ENCODE measurements around the gene H3-3A. TPM values are rescaled to one million over a fixed set of nuclear protein-coding genes. Genes with fewer than 3 reads are reported as not detected.

The H3-3A gene
- total and polyA plus RNA-seq, 2 of the 8 experiments (the other 6 are each of a cell fraction or from before 2014, with no cell fraction given), result 1,157 to 1,223 TPM

DNA sequence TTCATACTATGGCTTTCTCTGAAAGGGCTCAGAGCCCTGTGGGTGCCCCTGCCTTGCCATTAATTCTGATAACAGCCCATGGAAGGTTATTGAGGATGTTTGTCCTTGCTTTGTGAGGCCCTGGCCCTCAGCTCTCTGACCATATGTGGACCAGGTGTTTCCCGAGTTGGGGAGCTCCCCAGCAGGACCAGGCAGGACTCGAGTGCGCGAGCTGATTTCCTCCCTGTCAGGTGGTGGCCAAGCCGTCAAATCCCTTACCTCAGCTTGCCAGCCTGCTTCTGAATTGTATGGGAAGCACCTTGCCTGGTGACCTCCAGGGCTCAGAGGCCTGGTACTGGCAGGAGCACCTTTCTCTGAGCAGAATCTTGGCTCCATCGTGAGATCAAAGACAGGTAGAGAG, 45.4 kb upstream of the H3-3A start (continued):
- TF ChIP-seq RFX5 (IDR thresholded peaks at IDR 0.05; ENCODE audit: borderline replicate concordance, low read depth, low read length) (no peak), SAP30 (IDR thresholded peaks at IDR 0.05; ENCODE audit: insufficient read depth, insufficient replicate concordance, low read length) (no peak), MAFK (IDR thresholded peaks at IDR 0.05; ENCODE audit: low read depth, low read length) (no peak)
- TF ChIP-seq, protein P1, sequence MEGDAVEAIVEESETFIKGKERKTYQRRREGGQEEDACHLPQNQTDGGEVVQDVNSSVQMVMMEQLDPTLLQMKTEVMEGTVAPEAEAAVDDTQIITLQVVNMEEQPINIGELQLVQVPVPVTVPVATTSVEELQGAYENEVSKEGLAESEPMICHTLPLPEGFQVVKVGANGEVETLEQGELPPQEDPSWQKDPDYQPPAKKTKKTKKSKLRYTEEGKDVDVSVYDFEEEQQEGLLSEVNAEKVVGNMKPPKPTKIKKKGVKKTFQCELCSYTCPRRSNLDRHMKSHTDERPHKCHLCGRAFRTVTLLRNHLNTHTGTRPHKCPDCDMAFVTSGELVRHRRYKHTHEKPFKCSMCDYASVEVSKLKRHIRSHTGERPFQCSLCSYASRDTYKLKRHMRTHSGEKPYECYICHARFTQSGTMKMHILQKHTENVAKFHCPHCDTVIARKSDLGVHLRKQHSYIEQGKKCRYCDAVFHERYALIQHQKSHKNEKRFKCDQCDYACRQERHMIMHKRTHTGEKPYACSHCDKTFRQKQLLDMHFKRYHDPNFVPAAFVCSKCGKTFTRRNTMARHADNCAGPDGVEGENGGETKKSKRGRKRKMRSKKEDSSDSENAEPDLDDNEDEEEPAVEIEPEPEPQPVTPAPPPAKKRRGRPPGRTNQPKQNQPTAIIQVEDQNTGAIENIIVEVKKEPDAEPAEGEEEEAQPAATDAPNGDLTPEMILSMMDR (IDR thresholded peaks at IDR 0.05; ENCODE audit: control extremely low read depth in 1 of 3, insufficient read depth in 1 of 3, low read depth in 1 of 3, low read length in 3 of 3), result no peak

Data from H1 (cell line).